Endothelial cell (in vitro differentiated cells): ENCODE measurements around the gene MAP2. TPM values are rescaled to one million over a fixed set of nuclear protein-coding genes. Genes with fewer than 3 reads are reported as not detected.

Experiments
- DNase-seq: peaks from one replicate; pipeline ENCODE4 v3.0.0; 2021; ENCODE audit warnings: low spot score
- H3K27ac Mint-ChIP-seq: one replicate; pipeline ENCODE4 v1.8.0; 2021; ENCODE audit warnings: mixed read lengths, inconsistent platforms; ENCODE audit not compliant: unreplicated experiment
- H3K27me3 Mint-ChIP-seq: one replicate; pipeline ENCODE4 v1.8.0; 2021; ENCODE audit warnings: mild to moderate bottlenecking, moderate library complexity, mixed read lengths, inconsistent platforms; ENCODE audit not compliant: unreplicated experiment
- H3K36me3 Mint-ChIP-seq: one replicate; pipeline ENCODE4 v1.8.0; 2021; ENCODE audit warnings: mild to moderate bottlenecking, low read depth, mixed read lengths, inconsistent platforms; ENCODE audit not compliant: unreplicated experiment
- H3K4me1 Mint-ChIP-seq: one replicate; pipeline ENCODE4 v1.8.0; 2021; ENCODE audit warnings: mild to moderate bottlenecking, mixed read lengths, inconsistent platforms; ENCODE audit not compliant: unreplicated experiment
- H3K4me3 Mint-ChIP-seq: one replicate; pipeline ENCODE4 v1.8.0; 2021; ENCODE audit warnings: mild to moderate bottlenecking, mixed read lengths, inconsistent platforms; ENCODE audit not compliant: unreplicated experiment
- H3K9me3 Mint-ChIP-seq: one replicate; pipeline ENCODE4 v1.8.0; 2021; ENCODE audit warnings: mixed read lengths, inconsistent platforms; ENCODE audit not compliant: unreplicated experiment
- total RNA-seq: library from RNA; stranded (reverse); fragmentation: NEBNext Ultra II Directional; extraction: Animal tissue kit (Norgen Biotek cat#: 25700); gene quantifications from one replicate; pipeline ENCODE4 v1.2.1, GENCODE V29; 2021; ENCODE audit not compliant: unreplicated experiment
- TF ChIP-seq, protein P1 (sequence below): fragments of 200-600 bp; sonication (generic); IDR thresholded peaks from one replicate; pipeline ENCODE4 v1.5.0; 2021; ENCODE audit warnings: antibody characterized with exemption; ENCODE audit not compliant: unreplicated experiment

MAP2 gene
- total RNA-seq, 1 donor from 2014 or later: 2.1 TPM

DNA sequence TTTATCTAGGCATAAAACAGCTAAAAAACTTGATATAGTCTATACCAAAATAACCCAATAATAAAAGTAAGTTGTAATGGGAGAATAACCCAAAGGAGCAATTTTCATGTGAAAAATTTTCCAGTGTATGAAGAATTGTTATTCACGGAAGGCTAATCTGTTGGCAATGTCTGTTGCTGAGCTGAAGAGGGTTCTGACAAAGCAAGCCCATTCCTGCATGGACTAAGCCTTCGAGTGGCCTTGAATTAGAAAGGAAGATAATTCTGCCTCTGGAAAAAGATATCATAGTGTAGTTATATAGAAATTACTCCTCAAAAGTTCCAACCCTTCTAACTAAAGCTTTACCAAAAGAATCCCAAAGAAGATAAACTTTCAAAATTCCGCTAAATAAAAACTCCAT, 101.5 kb downstream of the MAP2 start:
- Mint-ChIP-seq H3K27ac (no peak overlapping the region), H3K27me3 (no peaks in the 10 kb centered on the region), H3K36me3 (no peaks in the 10 kb centered on the region), H3K9me3 (no peaks in the 10 kb centered on the region), H3K4me1 (no peaks in the 10 kb centered on the region), H3K4me3 (no peak overlapping the region)
- DNase-seq: no peak
- TF ChIP-seq, protein P1, sequence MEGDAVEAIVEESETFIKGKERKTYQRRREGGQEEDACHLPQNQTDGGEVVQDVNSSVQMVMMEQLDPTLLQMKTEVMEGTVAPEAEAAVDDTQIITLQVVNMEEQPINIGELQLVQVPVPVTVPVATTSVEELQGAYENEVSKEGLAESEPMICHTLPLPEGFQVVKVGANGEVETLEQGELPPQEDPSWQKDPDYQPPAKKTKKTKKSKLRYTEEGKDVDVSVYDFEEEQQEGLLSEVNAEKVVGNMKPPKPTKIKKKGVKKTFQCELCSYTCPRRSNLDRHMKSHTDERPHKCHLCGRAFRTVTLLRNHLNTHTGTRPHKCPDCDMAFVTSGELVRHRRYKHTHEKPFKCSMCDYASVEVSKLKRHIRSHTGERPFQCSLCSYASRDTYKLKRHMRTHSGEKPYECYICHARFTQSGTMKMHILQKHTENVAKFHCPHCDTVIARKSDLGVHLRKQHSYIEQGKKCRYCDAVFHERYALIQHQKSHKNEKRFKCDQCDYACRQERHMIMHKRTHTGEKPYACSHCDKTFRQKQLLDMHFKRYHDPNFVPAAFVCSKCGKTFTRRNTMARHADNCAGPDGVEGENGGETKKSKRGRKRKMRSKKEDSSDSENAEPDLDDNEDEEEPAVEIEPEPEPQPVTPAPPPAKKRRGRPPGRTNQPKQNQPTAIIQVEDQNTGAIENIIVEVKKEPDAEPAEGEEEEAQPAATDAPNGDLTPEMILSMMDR: no peak

DNA sequence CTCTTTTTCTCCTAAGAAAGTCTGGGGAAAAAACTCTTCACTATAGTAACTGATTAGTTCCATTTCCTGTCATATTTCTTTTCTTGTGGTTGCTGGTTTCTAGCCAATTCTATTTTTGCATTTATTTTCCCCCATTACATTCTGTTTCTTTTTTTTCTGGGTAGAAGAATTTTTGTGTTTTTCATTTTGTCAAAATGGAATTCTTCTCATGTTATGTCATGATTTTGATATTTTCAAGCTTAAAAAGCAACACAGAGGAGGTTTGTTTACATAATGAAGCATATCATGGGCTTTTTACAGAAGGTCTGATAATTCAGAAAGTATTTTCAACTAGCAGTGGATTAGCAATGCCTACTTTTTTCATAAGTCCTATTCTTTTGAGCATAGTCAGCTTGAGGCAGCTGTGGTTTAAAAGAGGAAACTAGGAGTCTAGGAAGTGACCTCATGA, 102.0 kb downstream of the MAP2 start:
- TF ChIP-seq, protein P1: no peak
- Mint-ChIP-seq H3K4me3 (no peak overlapping the region), H3K27me3 (no peaks in the 10 kb centered on the region), H3K4me1 (no peaks in the 10 kb centered on the region), H3K27ac (no peak overlapping the region), H3K9me3 (no peaks in the 10 kb centered on the region), H3K36me3 (no peaks in the 10 kb centered on the region)
- DNase-seq: no peak

DNA sequence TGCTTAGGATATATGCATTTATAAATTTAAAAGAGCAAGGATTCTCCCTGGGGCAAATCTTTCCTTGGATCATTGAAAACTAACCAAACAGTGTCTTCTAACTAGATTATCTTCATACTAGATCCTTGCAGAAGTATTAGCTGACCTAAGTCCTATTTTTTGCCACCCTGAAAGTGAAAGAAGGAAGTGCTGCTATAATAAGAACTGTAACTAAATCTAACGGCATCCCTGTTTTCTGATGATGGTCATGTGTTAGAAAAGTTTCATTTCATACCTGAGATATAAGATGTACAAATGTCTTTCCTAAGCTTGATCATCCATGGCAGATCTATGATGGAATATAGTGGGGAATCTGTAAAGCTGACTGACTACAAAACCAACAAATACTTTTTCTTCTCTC, 102.7 kb downstream of the MAP2 start:
- DNase-seq: no peak
- TF ChIP-seq, protein P1: no peak
- no peaks in the 10 kb centered on the region for H3K9me3 Mint-ChIP-seq
- H3K4me1 Mint-ChIP-seq: no peaks in the 10 kb centered on the region
- H3K36me3 Mint-ChIP-seq: no peaks in the 10 kb centered on the region
- no peaks in the 10 kb centered on the region for H3K27me3 Mint-ChIP-seq
- no peak overlapping the region for H3K4me3 Mint-ChIP-seq
- H3K27ac Mint-ChIP-seq: no peak overlapping the region

DNA sequence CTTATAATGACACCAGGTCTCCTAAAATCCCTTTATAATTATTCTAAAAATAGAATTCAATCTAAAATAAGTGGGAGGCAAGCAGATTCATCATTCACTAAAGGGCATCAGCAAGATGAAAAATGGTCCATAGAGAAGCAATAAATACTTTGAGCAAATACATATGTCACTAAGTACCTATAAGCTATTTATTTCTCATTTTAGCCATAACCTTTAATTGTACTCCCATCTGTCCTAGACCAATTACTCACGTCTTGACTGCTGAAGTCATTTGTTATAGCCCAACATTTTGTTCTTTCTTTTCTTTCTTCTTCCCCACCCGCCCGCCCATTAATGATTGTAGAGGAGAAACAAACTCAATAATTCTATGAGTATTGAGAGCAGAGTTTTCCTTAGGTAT, 105.7 kb downstream of the MAP2 start:
- Mint-ChIP-seq H3K27me3 (no peaks in the 10 kb centered on the region), H3K4me1 (no peaks in the 10 kb centered on the region), H3K36me3 (no peaks in the 10 kb centered on the region), H3K27ac (no peak overlapping the region), H3K9me3 (no peaks in the 10 kb centered on the region), H3K4me3 (no peak overlapping the region)
- TF ChIP-seq, protein P1: no peak
- DNase-seq: no peak

DNA sequence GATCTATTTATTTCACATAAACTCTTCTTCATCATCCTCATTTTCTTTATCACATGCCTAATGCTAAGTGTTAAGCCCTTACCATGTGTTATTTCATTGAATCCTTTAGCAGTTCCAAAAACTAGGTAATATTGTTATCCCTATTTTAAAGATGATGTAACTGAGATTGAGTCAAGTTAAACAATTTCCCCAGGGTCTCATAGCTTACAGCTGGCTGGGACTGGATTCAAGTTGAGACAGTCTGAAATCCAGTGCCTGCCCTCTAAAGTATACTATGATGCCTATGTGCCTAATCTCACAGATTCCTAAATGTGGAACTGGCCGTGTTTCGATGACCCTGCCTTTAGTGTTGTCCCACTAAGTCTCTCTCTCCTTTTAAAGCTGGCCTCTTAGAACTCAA, 108.5 kb downstream of the MAP2 start:
- Mint-ChIP-seq H3K27ac (no peak overlapping the region), H3K27me3 (no peaks in the 10 kb centered on the region), H3K36me3 (no peaks in the 10 kb centered on the region), H3K4me1 (no peaks in the 10 kb centered on the region), H3K4me3 (no peak overlapping the region), H3K9me3 (no peaks in the 10 kb centered on the region)
- DNase-seq: no peak
- TF ChIP-seq, protein P1: no peak
